ENCODE data around the gene CHN1.

CHN1 gene

DNA sequence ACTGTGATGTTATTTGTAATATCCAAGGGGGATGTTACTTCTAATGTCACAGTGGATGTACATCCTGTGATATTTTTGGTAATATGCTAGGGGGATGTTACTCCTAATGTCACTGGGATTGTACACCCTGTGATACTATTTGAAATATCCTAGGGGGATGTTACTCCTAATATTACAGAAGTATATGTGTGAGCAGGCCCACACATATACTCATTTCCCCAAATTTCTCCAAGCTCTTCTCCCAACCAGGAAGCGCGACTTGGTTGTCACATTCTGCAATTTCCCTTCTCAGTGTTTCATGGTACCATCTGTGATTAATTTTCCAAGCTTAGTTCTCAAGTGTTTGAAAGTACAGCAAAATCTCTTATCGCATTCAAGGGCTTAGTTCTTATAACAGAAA is 29.5 kb upstream of the CHN1 start:
- DNase-seq (ENCODE audit: low spot score): no peak
- Histone ChIP-seq H3K9me3 (ENCODE audit: severe bottlenecking) (no peaks in the 10 kb centered on the region), H3K36me3 (ENCODE audit: low read depth) (0 out of 2 replicates have a peak, but pooled peaks cover 3% of the 10 kb centered on the region), H3K4me1 (ENCODE audit: insufficient read depth, poor library complexity, severe bottlenecking) (no peaks in the 10 kb centered on the region), H3K27ac (ENCODE audit: poor library complexity, severe bottlenecking) (no peak overlapping the region), H3K4me3 (ENCODE audit: severe bottlenecking) (no peak overlapping the region), H3K27me3 (ENCODE audit: insufficient read depth, poor library complexity, severe bottlenecking) (no peaks in the 10 kb centered on the region)
- no peak for ATAC-seq (ENCODE audit: low read depth)
- TF ChIP-seq, protein P1, sequence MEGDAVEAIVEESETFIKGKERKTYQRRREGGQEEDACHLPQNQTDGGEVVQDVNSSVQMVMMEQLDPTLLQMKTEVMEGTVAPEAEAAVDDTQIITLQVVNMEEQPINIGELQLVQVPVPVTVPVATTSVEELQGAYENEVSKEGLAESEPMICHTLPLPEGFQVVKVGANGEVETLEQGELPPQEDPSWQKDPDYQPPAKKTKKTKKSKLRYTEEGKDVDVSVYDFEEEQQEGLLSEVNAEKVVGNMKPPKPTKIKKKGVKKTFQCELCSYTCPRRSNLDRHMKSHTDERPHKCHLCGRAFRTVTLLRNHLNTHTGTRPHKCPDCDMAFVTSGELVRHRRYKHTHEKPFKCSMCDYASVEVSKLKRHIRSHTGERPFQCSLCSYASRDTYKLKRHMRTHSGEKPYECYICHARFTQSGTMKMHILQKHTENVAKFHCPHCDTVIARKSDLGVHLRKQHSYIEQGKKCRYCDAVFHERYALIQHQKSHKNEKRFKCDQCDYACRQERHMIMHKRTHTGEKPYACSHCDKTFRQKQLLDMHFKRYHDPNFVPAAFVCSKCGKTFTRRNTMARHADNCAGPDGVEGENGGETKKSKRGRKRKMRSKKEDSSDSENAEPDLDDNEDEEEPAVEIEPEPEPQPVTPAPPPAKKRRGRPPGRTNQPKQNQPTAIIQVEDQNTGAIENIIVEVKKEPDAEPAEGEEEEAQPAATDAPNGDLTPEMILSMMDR (IDR thresholded peaks at IDR 0.05; ENCODE audit: poor library complexity, severe bottlenecking): no peak

DNA sequence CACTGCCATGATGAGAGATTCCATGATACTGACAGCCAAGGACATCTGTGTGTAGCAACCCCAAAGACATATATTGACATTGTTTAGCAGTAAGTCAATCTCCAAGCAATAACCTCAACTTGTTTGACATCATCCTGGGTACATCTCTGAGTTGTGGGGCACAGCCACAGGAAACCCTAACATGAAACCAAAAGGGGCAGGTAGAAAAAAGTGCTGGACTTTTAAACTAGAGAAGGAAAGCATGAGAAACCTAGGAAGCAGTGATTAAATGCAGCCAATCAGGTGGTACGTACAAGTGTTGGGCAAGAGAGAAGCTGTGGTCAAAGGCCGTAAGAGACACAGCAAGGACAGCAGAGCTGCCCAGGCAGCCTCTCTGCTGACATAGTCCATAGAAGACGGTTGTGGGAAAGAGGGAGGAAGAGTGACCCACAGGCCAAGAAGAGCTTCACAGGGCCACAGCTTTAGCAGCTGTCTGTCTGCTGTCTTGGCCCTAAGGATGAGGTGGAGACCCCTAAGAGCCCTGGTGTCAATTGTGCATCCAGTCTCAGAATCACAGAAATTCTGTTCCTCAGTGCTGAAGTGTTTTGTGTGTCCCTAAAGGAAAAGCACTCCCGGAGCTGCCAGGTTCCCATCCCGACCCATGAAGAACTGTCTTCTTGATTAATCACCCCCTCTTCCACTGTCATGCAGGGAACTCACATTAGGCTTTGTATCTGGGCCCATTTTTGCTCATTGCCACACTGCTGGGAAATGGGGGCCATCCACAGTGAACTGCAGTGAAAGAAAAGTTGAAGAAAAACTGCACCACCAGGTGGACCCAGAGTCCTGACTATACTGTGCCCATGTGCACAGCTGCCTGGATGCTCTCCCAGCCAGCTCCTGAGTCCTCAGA is 25.4 kb upstream of the CHN1 start:
- ATAC-seq (ENCODE audit: low read depth) (peak; percentile 91), DNase-seq (ENCODE audit: low spot score) (no peak)

DNA sequence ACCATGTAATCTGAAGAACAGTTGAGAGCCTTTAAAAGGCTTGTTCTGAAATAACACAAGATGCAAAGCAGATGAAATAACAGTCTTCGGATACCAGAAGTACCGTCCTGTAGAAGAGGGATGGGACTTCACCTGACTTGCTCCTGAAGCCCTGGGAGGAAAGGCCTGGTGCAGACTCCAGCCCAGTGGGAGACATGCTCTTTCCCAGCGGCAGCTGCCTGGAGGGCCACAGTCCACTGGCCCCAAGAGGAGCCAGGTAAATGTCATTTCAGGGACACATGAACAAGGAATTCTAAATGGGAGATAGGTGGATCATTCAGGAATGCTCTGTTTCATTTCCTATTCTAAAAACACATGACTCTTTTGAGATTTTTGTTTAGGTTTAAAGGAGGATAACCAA is 22.6 kb upstream of the CHN1 start:
- Histone ChIP-seq H3K4me3 (ENCODE audit: severe bottlenecking) (no peak overlapping the region), H3K9me3 (ENCODE audit: severe bottlenecking) (no peaks in the 10 kb centered on the region), H3K36me3 (ENCODE audit: low read depth) (no peaks in the 10 kb centered on the region), H3K4me1 (ENCODE audit: insufficient read depth, poor library complexity, severe bottlenecking) (no peaks in the 10 kb centered on the region), H3K27ac (ENCODE audit: poor library complexity, severe bottlenecking) (no peak overlapping the region), H3K27me3 (ENCODE audit: insufficient read depth, poor library complexity, severe bottlenecking) (no peaks in the 10 kb centered on the region)
- TF ChIP-seq, protein P1 (IDR thresholded peaks at IDR 0.05; ENCODE audit: poor library complexity, severe bottlenecking): no peak
- DNase-seq (ENCODE audit: low spot score) (no peak), ATAC-seq (ENCODE audit: low read depth) (no peak)

More for the DNA sequence above, 25.4 kb upstream of the CHN1 start:
- TF ChIP-seq, protein P1 (IDR thresholded peaks at IDR 0.05; ENCODE audit: poor library complexity, severe bottlenecking): peak; percentile 50
- Histone ChIP-seq H3K36me3 (ENCODE audit: low read depth) (no peaks in the 10 kb centered on the region), H3K27ac (ENCODE audit: poor library complexity, severe bottlenecking) (no peak overlapping the region), H3K4me3 (ENCODE audit: severe bottlenecking) (no peak overlapping the region), H3K27me3 (ENCODE audit: insufficient read depth, poor library complexity, severe bottlenecking) (no peaks in the 10 kb centered on the region), H3K4me1 (ENCODE audit: insufficient read depth, poor library complexity, severe bottlenecking) (no peaks in the 10 kb centered on the region), H3K9me3 (ENCODE audit: severe bottlenecking) (no peaks in the 10 kb centered on the region)

DNA sequence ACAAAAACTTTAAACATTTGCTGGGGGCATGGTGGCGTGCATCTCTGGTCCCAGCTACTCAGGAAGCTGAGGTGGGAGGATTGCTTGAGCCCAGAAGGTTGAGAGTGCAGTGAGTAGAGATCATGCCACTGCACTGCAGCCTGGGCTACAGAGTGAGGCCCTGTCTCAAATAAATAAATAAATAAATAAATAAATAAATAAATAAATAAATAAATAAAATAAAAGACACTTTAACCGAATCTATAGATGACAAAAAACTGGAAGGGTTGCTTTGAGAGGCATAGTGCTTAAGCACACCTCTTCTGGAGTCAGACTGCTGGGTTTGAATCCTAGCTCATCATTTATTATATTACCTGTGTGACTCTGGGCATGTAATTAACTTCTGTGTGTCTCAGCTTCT is 21.2 kb upstream of the CHN1 start:
- H3K4me1 ChIP-seq (ENCODE audit: insufficient read depth, poor library complexity, severe bottlenecking): no peaks in the 10 kb centered on the region
- TF ChIP-seq, protein P1 (IDR thresholded peaks at IDR 0.05; ENCODE audit: poor library complexity, severe bottlenecking): no peak
- H3K9me3 ChIP-seq (ENCODE audit: severe bottlenecking): no peaks in the 10 kb centered on the region
- no peak for DNase-seq (ENCODE audit: low spot score)
- no peak overlapping the region for H3K27ac ChIP-seq (ENCODE audit: poor library complexity, severe bottlenecking)
- ATAC-seq (ENCODE audit: low read depth): no peak
- H3K4me3 ChIP-seq (ENCODE audit: severe bottlenecking): no peak overlapping the region
- H3K27me3 ChIP-seq (ENCODE audit: insufficient read depth, poor library complexity, severe bottlenecking): no peaks in the 10 kb centered on the region
- no peaks in the 10 kb centered on the region for H3K36me3 ChIP-seq (ENCODE audit: low read depth)

DNA sequence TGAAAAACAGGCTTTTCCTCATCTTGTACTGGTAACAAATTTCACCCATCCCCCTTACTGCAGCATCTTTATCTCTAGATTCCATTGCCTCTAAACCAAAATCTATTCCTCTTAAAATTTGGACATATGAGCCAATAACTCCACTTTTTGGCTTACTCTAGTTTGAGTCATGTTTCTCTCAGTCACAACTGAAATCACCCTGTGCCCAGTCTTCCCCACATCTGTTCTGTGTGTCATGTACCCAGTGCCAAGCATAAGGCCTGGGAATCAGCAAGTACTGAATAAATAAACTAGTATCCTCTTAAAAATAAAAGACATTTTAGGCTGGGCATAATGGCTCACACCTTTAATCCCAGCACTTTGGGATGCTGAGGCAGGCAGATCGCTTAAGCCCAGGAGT is 20.8 kb upstream of the CHN1 start:
- Histone ChIP-seq H3K4me1 (ENCODE audit: insufficient read depth, poor library complexity, severe bottlenecking) (no peaks in the 10 kb centered on the region), H3K27me3 (ENCODE audit: insufficient read depth, poor library complexity, severe bottlenecking) (no peaks in the 10 kb centered on the region), H3K4me3 (ENCODE audit: severe bottlenecking) (no peak overlapping the region), H3K9me3 (ENCODE audit: severe bottlenecking) (no peaks in the 10 kb centered on the region), H3K36me3 (ENCODE audit: low read depth) (no peaks in the 10 kb centered on the region), H3K27ac (ENCODE audit: poor library complexity, severe bottlenecking) (no peak overlapping the region)
- ATAC-seq (ENCODE audit: low read depth): no peak
- TF ChIP-seq, protein P1 (IDR thresholded peaks at IDR 0.05; ENCODE audit: poor library complexity, severe bottlenecking): no peak
- DNase-seq (ENCODE audit: low spot score): no peak

Data from RWPE2 (cell line).